Endodermal cell (in vitro differentiated cells): Measurements from ENCODE around the gene ZNF281. TPM values are rescaled to one million over a fixed set of nuclear protein-coding genes. Genes with fewer than 3 reads are reported as not detected.

Experiments
- DNase-seq: peaks from one replicate; pipeline ENCODE4 v3.0.0-alpha.2; 2017
- H3K27ac ChIP-seq: 2 replicates; pipeline ENCODE4 v1.5.1; 2013; ENCODE audit warnings: mild to moderate bottlenecking, low read depth, low read length, moderate library complexity
- H3K27me3 ChIP-seq: 2 replicates; pipeline ENCODE4 v1.6.1; 2013; ENCODE audit warnings: mild to moderate bottlenecking, low read length, moderate library complexity; ENCODE audit not compliant: insufficient read depth, control insufficient read depth, poor library complexity, severe bottlenecking
- H3K36me3 ChIP-seq: 2 replicates; pipeline ENCODE4 v1.7.0; 2013; ENCODE audit warnings: mild to moderate bottlenecking, low read length, moderate library complexity; ENCODE audit not compliant: control insufficient read depth, insufficient read depth
- H3K4me1 ChIP-seq: one replicate; pipeline ENCODE4 v1.7.0; 2013; ENCODE audit warnings: low read length; ENCODE audit not compliant: control insufficient read depth, insufficient read depth
- H3K4me3 ChIP-seq: 2 replicates; pipeline ENCODE4 v1.5.1; 2013; ENCODE audit warnings: mild to moderate bottlenecking, low read length, moderate library complexity
- H3K9ac ChIP-seq: 2 replicates; pipeline ENCODE4 v1.6.1; 2013; ENCODE audit warnings: mild to moderate bottlenecking, low read length, moderate library complexity; ENCODE audit not compliant: poor library complexity, severe bottlenecking; ENCODE audit errors: extremely low read depth
- H3K9me3 ChIP-seq: 2 replicates; pipeline ENCODE4 v1.6.1; 2013; ENCODE audit warnings: mild to moderate bottlenecking, low read length, moderate library complexity; ENCODE audit not compliant: control insufficient read depth
- H3K27ac Mint-ChIP-seq: 2 replicates; pipeline ENCODE4 v1.8.0; 2020; ENCODE audit warnings: mixed read lengths
- H3K27me3 Mint-ChIP-seq: 2 replicates; pipeline ENCODE4 v1.8.0; 2021; ENCODE audit warnings: mild to moderate bottlenecking, mixed read lengths; ENCODE audit not compliant: insufficient read depth
- H3K36me3 Mint-ChIP-seq: 2 replicates; pipeline ENCODE4 v1.8.0; 2020; ENCODE audit warnings: low read depth, mixed read lengths
- H3K4me1 Mint-ChIP-seq: 2 replicates; pipeline ENCODE4 v1.8.0; 2020; ENCODE audit warnings: mixed read lengths
- H3K4me3 Mint-ChIP-seq: 2 replicates; pipeline ENCODE4 v1.8.0; 2020; ENCODE audit warnings: mild to moderate bottlenecking, moderate library complexity, mixed read lengths
- H3K9me3 Mint-ChIP-seq: 2 replicates; pipeline ENCODE4 v1.8.0; 2020; ENCODE audit warnings: mild to moderate bottlenecking, mixed read lengths
- CTCF ChIP-seq: fragments of 200-600 bp; sonication (generic); conservative IDR thresholded peaks from 2 replicates; pipeline ENCODE4 v1.5.0; 2021; ENCODE audit warnings: antibody characterized with exemption, mild to moderate bottlenecking
- WGBS, 2 experiments: methylation state at CpG; one replicate each; pipeline versions ENCODE4 v1.1.5 to v1.1.7; 2013; ENCODE audit warnings: missing lambda C conversion rate in 2 of 2, mixed read lengths in 1 of 2; ENCODE audit not compliant: insufficient coverage in 1 of 2, insufficient read length in 1 of 2; 5-methylcytosine and 5-hydroxymethylcytosine counted together
- total RNA-seq, 2 donors: library from RNA; stranded (reverse); fragmentation: NEBNext Ultra II Directional in 1 of 2; extraction: Animal tissue kit (Norgen Biotek cat#: 25700) in 1 of 2; gene quantifications; 2 replicates in 1 of 2; 3 replicates in 1 of 2; pipeline ENCODE4 v1.2.1, GENCODE V29; 2021

ZNF281 gene
- total RNA-seq, 2 donors from 2014 or later: 51.7 to 61.1 TPM

GRCh38 chr1:200355801-200356200, 54.0 kb downstream of the ZNF281 start:
- peak; percentile 26 for DNase-seq
- Histone ChIP-seq H3K27ac (no peak overlapping the region), H3K4me3 (no peak overlapping the region), H3K9ac (no peak overlapping the region), H3K27me3 (no peaks in the 10 kb centered on the region), H3K36me3 (no peaks in the 10 kb centered on the region), H3K9me3 (no peaks in the 10 kb centered on the region), H3K4me1 (peaks cover 15% of the 10 kb centered on the region)
- Mint-ChIP-seq H3K9me3 (no peaks in the 10 kb centered on the region), H3K4me3 (no peak overlapping the region), H3K4me1 (peaks cover 18% of the 10 kb centered on the region), H3K27ac (no peak overlapping the region), H3K27me3 (no peaks in the 10 kb centered on the region), H3K36me3 (peaks cover 11% of the 10 kb centered on the region)
- TF ChIP-seq CTCF: no peak
- WGBS, 2 experiments: 93 to 96% methylated on average over 3 of the region's 3 CpGs

Other genes with a start within 250 kb of the ZNF281 start
- gene KIF14, start 210.7 kb upstream of the ZNF281 start, total RNA-seq: 10 to 100 TPM; 13.5 to 20.9 TPM